ENCODE results near the gene RAB27A.
"Not testable (repeated sequence)": the region's sequence is repeated elsewhere in the genome, so short reads cannot be mapped to it uniquely, and the experiment has no call there.

Gene RAB27A

DNA sequence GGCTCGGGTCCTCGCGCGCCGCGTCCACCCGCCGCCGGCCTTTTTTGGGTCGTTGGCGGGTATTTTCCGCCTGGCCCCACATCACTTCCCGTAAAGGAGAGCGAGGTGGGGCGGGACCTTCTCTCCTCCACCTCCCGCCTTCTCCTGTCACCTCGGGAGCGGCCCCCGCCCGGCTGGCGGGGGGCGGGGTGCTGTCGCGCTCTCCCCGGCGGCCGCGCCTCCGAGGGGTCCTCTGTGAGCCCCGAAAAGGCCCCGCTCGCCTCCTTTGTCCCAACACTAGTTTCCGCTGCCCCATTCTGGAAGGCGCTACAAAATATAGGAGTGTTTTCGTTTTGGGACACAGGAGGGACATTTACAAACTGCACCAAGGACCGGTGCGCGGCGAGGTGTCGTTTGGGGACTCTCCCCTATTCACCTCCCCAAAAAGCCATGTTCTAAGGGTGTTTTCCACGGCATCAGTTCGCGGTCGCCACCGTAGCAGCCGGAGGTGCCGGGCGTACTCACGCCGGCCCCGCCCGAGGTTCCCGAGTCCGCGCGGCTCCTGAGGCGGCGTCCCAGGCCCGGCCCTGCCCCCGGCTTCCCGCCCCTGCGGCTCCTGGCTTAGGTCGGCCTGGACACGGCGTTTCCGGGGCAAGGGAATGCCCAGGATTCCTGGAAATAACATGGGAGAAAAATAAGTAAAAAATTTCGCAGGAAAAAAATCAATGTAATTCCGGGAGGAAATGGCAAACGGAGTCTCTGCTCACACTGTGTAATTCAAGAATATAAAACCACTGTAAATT lies at the start of gene RAB27A:
RAB27A (minus strand) TSS at position 68 of the 782 bp plus-strand sequence. CDS start 54,879 bp downstream, outside the sequence.
- DNase-seq (ENCODE audit: low spot score): peak; percentile 77

DNA sequence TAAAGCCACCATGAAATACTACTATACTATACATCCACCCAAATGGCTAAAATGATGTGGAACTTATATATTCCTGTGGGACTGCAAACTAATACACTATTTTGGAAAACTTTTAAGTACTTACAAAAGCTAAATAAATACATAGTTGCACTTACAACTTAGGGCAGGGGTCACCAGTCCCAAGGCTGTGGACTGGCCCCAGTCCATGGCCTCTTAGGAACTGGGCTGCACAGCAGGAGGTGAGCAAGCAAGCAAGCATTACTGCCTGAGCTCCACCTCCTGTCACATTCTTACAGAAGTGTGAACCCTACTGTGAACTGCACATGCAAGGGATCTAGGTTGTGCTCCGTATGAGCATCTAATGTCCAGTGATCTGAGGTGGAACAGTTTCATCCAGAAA lies 47.5 kb upstream of the RAB27A start:
- no peak for DNase-seq (ENCODE audit: low spot score)

DNA sequence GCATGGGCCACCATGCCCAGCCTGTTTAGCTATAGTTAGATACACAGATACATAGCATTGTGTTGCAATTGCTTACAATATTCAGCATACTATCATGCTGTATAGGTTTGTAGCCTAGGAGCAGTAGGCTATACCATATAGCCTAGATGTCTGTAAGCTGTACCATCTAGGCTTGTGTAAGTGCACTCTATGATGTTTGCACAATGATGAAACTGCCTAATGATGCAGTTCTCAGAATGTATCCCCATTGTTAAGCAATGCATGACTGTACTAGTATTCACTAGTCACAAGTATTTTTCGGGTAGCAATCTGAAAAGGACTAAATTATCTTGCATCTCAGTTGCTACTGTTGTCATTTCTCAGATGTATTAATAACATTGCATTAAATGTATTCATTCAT lies 45.4 kb upstream of the RAB27A start:
- no peak for DNase-seq (ENCODE audit: low spot score)

DNA sequence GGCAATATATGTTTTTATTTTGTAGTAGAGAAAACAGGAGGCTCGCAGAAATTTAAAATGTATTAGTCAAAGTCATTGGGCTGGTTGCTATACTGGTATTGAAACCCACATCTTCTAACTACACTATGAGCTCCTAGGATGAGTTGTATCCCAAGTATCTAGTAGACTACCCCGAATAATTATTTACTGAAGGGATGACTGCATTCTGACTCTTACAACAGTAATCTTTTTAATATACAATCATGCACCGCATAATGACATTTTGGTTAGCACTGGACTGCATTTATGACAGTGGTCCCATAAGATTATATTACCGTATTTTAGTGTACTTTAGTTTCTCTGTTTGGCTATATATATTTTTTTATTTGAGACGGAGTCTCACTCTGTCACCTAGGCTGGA lies 44.8 kb upstream of the RAB27A start:
- DNase-seq (ENCODE audit: low spot score): peak; percentile 25

DNA sequence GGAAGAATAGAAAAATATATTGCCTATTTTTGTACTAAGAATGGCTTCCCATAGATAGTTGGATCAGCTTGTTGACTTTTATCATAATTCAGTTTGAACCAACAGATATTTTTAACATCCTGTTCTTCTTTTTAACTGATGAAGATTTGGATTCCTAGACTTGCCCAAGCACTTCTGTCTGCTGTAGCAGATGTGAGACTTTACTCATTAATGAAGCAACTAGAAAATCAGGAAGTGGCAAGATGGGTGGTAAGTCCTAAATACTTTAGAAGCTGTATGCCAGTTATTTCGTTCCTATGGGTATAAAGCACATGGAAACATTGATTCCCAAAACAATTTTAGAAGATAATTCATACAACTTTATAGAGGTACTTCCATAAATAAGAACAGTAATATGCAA lies 37.8 kb upstream of the RAB27A start:
- DNase-seq (ENCODE audit: low spot score): no peak

DNA sequence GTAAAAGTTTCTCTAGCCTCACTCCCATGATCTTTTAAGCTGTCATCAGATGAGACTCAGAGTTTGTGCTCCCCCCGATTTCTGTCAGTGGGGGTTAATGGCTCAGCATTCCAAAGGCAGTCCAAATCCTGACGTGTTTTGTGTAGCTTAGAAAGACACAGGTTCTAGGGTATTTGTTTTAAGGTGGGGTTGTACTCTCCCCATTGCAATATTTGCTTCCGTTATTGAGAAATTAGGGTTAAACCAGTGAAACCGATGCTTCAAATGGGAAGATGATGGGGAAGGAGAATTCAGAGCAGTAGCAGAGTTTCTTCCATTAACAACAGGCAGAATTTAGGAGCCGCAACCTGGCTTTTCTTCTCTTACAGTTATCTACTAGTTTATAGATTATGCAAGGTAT lies 32.9 kb upstream of the RAB27A start:
- no peak for DNase-seq (ENCODE audit: low spot score)

DNA sequence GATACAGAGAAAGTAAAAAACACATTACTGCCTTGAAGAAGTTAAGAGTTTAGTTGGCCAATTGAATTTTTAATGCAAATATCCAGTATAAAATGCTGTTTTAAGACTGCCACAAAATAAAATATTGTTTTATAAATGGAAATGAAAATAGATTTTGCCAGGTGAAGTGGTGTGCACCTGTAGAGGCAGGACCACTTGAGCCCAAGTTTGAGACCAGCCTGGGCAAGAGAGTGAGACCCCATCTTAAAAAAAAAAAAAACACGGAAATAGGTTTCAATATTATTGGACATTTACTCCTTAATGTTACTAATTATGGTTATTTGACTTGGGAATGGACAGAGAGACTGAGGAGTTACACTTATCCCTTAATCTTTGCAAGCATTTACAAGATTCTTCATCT lies 31.4 kb upstream of the RAB27A start:
- DNase-seq (ENCODE audit: low spot score): no peak

DNA sequence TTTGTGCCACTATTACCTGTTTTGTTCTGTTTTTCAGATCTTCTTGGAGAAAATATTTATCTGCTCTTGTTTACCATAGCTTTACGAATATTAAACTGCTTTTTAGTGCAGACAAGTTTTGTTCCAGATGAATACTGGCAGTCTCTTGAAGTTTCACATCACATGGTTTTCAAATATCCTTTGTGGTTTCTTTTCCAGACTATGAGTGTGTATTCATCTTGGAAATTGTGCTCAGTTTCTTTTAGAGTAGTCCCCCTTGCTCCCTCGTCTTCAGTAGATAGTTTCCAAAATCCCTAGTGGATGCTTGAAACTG lies 30.6 kb upstream of the RAB27A start:
- DNase-seq (ENCODE audit: low spot score): no peak

DNA sequence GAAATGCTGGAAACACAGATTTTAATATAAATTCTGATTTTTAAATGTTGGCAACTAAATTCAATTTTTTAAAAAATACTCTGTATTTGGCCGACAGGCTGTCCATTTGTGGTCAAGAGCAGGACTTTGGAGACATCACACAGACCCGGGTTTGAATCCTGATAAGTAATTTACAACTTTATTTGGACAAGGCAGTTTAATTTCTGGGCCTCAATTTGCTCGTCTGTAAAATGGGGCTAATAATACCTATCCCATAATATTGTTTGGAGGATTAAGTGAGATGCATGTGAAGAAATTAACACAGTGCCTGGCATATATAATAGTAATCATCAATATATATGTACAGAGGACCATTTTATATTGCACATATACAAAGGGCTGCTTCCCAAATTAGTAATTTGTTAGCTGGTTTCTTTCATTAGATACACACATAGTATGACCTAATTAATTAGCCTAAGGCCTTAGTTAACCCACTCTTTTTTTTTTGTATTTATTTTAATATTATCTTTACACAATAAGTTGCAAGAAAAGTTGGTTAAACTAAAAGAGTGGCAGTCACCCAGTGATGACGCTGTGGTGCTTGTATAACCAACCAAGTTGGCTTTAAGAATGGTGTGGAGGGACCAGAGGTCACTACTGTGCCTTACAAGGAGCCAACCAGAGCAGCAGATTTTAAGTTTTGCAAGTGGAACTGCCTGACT lies 30.1 kb upstream of the RAB27A start:
- DNase-seq (ENCODE audit: low spot score): peak; percentile 39

DNA sequence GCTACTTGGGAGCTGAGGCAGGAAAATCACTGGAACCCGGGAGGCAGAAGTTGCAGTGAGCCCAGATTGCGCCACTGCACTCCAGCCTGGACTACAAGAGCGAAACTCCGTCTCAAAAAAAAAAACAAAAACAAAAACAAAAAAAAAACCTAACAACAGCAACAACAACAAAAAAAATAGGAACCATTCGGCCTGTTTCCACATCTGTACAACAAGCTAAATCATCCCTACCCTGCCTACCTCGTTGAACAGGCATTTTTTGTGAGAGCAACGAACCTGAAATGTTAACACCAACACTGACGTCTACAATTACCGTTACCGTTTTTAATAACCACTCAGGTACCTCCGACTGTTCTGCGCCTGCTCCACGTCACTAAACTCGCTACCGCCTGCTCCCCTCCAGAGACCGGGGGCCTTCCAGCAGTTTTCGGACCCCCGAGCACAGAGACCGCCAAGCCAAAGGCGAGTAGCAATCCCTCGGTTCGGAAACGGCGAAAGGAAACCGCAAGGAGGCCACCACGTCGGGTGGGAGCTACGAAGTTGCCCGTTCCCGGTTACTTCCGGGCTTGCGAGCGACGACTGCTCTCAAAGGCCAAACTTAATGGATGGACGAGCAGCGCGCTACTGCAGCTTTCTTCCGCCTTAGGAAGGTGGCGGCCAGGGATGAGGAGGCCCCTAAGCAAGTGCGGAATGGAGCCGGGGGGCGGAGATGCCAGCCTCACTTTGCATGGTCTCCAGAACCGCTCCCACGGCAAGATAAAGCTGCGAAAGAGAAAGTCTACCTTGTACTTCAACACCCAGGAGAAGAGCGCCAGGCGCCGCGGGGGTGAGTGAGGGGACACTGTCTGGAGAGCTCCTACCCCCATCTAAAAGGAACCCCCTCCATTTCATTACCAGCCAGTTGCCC lies 29.2 kb upstream of the RAB27A start, which contains the start of the genes PIGB and PIGBOS1:
PIGB (plus strand) TSS at position 635 of the 907 bp plus-strand sequence; CDS start at position 664, 29 bp downstream.
PIGBOS1 (minus strand) TSS at position 536 of the 907 bp plus-strand sequence. CDS start 1,331 bp downstream, outside the sequence.
- DNase-seq (ENCODE audit: low spot score): peak; percentile 86

DNA sequence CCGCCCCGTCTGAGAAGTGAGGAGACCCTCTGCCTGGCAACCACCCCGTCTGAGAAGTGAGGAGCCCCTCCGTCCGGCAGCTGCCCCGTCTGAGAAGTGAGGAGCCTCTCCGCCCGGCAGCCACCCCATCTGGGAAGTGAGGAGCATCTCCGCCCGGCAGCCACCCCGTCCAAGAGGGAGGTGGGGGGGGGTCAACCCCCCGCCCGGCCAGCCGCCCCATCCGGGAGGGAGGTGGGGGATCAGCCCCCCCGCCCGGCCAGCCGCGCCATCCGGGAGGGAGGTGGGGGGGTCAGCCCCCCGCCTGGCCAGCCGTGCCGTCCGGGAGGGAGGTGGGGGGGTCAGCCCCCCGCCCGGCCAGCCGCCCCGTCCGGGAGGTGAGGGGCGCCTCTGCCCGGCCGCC lies 13.2 kb upstream of the RAB27A start:
- DNase-seq (ENCODE audit: low spot score): not testable (repeated sequence)

DNA sequence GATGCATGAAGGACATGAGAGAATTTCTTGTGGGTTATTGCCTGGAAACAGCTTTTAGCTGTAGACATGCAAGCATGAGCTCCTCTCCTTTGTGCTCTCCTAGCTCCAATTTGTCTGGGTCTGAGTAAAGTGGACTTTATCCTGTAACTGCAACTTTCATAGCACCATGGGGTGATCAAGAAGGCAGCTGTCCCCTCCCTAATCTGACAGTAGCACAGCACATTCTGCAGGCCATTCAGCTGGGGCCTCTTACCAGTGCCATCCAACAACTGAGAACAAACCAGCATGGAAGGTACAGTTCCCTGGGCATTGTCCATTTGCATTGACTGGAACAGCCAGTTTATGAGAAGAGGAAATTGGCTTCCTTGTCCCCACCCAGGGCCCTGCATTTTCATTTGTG lies 7.7 kb upstream of the RAB27A start:
- no peak for DNase-seq (ENCODE audit: low spot score)

DNA sequence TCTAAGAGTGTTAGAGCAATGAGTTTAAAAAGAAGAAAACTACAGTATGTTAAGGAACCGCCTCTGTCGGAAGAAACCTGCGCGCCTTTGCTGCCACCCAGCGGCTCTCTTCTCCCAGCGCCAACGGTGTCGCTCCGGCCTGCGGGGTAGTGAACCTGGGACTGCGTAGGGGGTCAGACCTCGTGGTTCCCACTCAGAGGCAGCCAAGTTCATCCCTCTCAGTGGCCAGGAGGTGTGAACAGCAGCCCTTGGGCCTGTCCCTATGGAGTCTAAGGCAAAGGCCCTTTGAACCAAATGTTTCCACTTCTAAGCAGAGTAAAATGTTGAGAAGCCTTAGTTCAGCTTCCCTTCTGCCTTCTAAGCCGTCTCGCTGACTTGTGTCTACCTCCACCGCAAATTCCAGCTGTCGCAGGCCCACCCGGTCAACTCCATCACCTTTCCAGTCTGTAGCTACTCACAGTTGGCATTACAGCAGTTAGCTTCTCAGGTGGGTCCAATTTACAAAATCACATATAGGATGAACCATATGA lies 980 bp upstream of the RAB27A start:
- peak; percentile 75 for DNase-seq (ENCODE audit: low spot score)

DNA sequence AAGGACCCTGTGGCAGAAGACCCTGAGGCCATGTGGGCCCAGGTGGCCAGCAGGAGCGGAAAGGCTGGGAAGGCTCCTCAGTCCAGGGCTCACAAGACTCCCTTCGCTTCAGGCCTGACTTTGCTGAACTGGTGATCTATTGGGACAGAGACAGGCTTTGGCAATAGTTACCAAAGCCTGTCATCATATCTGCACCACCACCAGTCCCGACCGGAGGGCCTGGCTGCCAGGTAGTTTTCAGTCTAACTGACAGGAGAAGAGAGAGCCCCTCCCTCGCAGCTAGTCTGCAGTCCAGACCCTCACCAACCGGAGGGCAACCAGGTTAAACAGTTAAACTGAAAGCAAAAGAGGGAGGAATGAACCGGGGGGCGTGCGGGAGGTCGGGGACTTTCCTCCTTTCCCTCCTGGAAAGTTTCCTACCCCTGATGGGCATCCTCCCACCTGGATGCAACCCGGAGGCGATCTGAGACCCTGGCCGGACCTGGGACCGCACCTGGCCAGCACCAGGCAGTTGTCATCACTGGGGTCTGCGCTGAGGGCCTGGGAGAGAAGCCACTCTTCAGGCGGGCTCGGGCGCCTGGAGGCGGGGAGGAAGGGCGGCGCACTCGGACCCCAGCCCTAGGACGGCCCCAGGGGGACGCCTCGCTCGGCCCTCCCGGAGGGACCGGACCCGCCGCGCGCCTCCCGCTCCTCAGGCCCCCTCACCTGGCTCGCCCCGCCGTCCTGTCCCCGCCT lies 435 bp downstream of the RAB27A start:
- peak; percentile 42 for DNase-seq (ENCODE audit: low spot score)

DNA sequence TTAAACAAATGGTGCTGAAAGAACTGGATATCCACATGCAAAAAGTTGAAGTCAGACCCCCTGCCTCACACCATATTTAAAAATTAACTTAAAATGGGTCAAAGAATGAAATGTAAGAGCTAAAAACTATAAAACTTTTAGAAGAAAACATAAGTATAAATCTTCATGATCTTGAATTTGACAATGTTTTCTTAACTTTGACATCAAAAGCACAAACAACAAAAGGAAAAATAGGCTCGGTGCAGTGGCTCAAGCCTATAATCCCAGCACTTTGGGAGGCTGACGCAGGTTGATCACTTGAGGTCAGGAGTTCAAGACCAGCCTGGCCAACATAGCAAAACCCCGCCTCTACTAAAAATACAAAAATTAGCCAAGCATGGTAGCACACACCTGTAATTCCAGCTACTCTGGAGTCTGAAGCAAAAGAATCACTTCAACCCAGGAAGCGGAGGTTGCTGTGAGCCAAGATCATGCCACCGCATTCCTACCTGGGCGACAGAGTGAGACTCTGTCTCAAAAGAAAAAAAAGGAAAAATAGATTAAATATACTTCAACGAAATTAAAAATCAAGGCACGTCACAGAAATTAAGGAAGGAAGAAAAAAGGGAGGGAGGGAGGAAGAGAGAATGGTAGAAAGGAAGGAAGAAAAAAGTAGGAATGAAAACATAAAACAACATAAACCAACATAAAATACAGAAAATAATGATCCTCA lies 1.5 kb downstream of the RAB27A start:
- no peak for DNase-seq (ENCODE audit: low spot score)

DNA sequence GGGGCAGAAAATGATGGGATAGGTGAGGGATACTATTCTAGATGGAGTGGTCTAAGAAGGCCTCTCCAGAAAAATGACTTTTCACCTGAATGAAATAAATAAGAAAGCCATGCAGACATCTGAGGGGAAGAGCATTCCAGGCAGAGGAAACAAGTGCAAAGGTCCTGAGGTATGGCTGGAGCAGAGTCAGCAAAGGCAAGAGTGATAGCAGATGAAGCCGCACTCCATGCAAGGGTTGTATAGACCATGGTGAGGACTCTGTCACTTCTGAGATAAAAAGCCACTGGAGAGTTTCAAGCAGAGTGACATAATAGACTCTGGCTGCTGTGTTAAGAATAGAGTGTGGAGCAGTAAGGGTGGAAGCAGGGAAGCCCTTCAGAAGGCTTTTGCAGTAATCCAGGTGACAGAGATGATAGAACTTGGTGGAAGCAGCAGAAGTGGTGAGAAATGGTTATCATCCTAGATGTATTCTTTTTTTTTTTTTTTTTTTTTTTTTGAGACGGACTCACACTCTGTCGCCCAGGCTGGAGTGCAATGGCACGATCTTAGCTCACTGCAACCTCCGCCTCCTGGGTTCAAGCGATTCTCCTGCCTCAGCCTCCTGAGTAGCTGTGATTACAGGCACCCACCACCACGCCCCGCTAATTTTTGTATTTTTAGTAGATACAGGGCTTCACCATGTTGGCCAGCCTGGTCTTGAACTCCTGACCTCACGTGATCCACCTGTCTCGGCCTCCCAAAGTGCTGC lies 3.0 kb downstream of the RAB27A start:
- not testable (repeated sequence) for DNase-seq (ENCODE audit: low spot score)

DNA sequence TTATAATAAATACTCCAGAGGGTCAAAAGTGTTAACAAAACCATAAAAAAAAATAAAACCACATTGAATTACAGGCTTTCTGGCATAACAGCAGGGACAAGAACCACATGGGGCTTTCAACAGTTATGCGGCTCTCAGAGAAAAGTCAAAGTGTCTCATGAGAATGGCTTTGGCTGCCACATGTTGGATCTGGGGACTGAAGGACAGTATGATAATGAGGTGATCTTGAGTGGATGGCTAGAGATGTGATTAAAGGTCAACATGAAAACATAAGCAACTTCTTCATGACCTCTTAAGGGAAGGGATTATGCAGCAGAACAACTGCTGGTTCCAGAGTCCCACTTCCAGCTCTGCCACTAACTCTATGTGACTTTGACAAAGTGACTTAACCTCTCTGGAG lies 5.2 kb downstream of the RAB27A start:
- DNase-seq (ENCODE audit: low spot score): no peak

DNA sequence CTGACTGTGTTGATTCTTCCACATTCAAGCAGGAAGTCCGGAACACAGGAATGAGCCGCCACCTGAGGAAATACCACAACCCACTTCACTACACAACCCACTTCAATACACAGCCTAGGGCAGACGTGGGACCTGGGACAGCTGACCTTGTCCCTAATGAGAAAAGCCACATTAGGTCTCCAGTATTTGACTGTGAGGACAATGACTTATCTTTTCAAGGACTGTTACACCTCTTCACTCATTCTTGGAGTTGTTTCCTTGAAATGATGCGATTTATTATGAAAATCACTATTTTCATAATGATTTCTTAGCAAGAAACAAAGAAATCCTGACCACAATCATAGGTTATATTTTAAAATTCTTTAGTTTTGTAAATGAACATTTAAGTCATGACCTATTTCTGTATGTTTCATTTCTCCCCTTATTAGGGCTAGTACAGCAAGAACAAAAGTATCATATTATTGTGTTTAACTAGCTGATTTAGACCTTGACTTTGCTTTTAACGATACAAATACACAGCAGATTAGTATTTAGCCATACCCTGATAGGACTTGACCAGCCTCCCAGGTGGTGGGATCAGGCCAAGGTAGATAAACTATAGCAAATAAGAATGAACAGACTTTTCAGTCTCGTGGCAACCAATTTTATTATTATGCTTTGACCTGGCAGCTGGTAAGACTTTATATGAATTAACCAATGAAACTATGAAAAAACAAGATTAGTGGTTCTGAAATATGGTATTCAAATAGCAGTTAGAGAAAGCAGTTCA lies 6.0 kb downstream of the RAB27A start:
- DNase-seq (ENCODE audit: low spot score): no peak

DNA sequence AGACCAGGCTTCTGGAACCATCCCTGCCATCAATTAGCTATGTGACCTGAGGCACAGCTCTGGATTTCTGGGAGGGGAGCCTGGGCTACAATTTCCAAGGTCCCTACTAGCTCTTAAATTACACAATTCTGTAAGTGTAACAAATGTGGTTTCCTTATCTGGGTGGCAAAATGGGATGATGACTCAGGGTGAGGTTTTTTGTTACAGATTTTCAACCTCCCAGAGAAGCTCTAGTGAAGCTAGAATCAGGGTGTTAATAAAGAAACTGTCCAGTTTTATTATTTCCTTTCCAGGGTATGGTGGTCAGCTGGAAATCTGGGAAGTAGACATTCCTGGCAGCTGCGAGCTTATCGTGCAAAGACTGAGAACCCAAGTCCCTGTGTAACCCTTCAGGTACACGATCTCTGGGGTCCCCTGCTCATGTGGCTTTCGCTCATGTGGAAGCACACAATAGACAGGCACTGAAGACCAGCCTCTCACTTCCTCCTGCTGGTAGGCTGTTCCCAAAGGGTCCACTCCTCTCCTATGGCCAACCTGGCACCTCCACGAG lies 7.3 kb downstream of the RAB27A start:
- peak; percentile 27 for DNase-seq (ENCODE audit: low spot score)
